GM18517 (cell line): ENCODE measurements around the gene COL6A3.
"Not testable (repeated sequence)": the region's sequence is repeated elsewhere in the genome, so short reads cannot be mapped to it uniquely, and the experiment has no call there.

Experiments used
- ATAC-seq: cut with Tn5 transposase; IDR thresholded peaks from one replicate; pipeline ENCODE4 v1.9.1; 2021; ENCODE audit warnings: mild to moderate bottlenecking, moderate library complexity; ENCODE audit not compliant: unreplicated experiment

Gene COL6A3

GRCh38 chr2:237388036-237388435 lies 25.9 kb downstream of the COL6A3 start:
- no peak for ATAC-seq

- no peak for ATAC-seq
Measured at GRCh38 chr2:237384672-237385020, 29.3 kb downstream of the COL6A3 start.

- ATAC-seq = no peak
Measured at GRCh38 chr2:237383991-237384671, 29.8 kb downstream of the COL6A3 start.

GRCh38 chr2:237380768-237381167 lies 33.2 kb downstream of the COL6A3 start:
- no peak for ATAC-seq

GRCh38 chr2:237379636-237380035 lies 34.3 kb downstream of the COL6A3 start:
- no peak for ATAC-seq

- no peak for ATAC-seq
Measured at GRCh38 chr2:237378650-237379049, 35.3 kb downstream of the COL6A3 start.

- no peak for ATAC-seq
Measured at GRCh38 chr2:237374284-237375060, 39.5 kb downstream of the COL6A3 start.

- no peak for ATAC-seq
Measured at GRCh38 chr2:237371856-237372255, 42.1 kb downstream of the COL6A3 start.

- no peak for ATAC-seq
Measured at GRCh38 chr2:237365671-237366070, 48.3 kb downstream of the COL6A3 start.

GRCh38 chr2:237364655-237365054 lies 49.3 kb downstream of the COL6A3 start:
- no peak for ATAC-seq

GRCh38 chr2:237361194-237362004 lies 52.6 kb downstream of the COL6A3 start:
- no peak for ATAC-seq

GRCh38 chr2:237359894-237360780 lies 53.8 kb downstream of the COL6A3 start:
- ATAC-seq = no peak

GRCh38 chr2:237359518-237359840 lies 54.5 kb downstream of the COL6A3 start:
- no peak for ATAC-seq

- ATAC-seq = no peak
Measured at GRCh38 chr2:237358721-237359517, 55.0 kb downstream of the COL6A3 start.

GRCh38 chr2:237355701-237356100 lies 58.3 kb downstream of the COL6A3 start:
- ATAC-seq = no peak

- ATAC-seq = no peak
Measured at GRCh38 chr2:237354892-237355291, 59.1 kb downstream of the COL6A3 start.

GRCh38 chr2:237354172-237354571 lies 59.8 kb downstream of the COL6A3 start:
- not testable (repeated sequence) for ATAC-seq

GRCh38 chr2:237353215-237353614 lies 60.7 kb downstream of the COL6A3 start:
- no peak for ATAC-seq

GRCh38 chr2:237352279-237352845 lies 61.6 kb downstream of the COL6A3 start:
- no peak for ATAC-seq

- no peak for ATAC-seq
Measured at GRCh38 chr2:237351796-237352195, 62.2 kb downstream of the COL6A3 start.
